NCI-H748 (cell line): ENCODE results near the gene BCAS3.
"Not testable (repeated sequence)": the region's sequence is repeated elsewhere in the genome, so short reads cannot be mapped to it uniquely, and the experiment has no call there.

Experiments used
- DNase-seq: peaks from one replicate; lab custom pipeline; 2025; ENCODE audit not compliant: unreplicated experiment; lab: John Stamatoyannopoulos, UW

Gene BCAS3

DNA sequence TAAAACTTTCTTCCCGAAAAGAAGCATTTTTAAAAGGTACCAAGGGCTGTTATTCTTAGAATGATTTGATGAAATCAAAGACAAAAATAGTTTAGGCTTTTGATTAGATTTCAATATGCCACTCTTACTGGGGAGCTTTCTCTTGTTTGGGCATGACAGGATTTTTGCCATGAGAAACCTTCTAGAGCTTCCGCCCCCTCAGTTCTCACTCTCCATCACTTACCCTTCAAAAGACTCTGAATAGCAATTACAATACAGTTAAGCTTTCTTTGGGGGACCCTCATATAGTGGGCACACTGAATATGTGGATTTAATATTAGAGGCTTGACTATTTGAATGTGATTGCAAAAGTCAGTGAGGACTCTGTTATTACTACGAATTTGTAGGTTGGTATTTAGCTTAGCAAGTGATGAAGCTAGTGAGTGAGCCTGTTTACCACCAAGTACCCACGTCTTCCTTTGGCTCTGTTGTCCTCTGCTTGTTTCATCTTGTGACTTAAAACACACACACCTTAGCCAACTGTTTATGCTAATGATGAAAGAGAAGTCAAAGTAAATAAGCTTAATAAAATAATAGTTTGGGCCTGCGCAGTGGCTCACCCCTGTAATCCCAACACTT is 563.3 kb downstream of the BCAS3 start:
- no peak for DNase-seq

DNA sequence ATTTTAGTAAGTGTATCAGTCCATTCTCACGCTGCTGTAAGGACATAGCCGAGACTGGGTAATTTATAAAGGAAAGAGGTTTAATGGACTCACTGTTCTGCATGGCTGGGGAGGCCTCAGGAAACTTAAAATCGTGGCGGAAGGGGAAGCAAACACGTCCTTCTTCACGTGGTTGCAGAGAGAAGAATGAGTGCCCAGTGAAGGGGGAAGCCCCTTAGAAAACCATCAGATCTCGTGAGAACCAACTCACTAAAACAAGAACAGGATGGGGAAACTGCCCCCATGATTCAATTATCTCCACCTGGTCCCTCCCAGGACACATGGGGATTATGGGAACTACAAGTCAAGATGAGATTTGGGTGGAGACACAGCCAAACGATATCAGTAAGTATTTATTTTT is 567.3 kb downstream of the BCAS3 start:
- not testable (repeated sequence) for DNase-seq

DNA sequence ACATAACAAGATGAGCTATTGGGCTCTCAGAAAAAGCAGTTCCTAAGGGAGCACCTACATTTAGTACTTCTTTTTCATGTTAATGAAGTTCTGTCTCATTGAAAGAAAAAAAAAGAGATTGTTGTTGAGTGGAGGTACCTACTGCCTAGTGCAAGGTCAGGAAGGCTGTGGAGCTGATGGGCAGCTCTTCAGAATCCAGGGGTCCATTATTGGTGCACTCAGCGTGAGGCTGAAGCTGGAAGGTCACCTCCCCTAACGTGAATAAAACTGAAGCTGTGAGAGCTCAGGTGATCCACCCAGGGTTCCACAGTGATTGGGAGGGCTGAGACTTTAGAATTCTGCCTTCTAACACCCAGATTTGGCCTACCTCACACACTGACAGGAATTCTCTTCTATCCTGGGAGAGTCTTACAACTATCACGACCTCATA is 568.1 kb downstream of the BCAS3 start:
- DNase-seq = no peak

DNA sequence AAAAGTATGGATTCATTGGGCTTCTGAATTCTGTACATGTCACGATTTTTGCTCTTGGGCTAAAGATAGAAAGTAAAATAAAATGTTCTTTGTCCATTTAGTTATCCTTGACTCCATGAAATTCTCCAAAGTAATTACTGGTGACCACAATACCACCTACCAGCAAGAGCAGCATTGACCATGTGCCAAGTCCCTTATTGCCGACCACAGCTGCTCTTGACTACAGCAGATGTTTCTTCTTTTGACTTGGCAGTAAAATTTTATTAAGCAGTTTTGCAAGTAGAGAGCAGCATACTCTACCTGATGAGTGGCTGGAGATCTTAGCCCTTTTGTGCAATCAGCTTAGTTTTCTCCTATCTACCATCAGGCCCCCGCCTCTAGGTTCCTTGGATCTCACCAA is 569.8 kb downstream of the BCAS3 start:
- no peak for DNase-seq

DNA sequence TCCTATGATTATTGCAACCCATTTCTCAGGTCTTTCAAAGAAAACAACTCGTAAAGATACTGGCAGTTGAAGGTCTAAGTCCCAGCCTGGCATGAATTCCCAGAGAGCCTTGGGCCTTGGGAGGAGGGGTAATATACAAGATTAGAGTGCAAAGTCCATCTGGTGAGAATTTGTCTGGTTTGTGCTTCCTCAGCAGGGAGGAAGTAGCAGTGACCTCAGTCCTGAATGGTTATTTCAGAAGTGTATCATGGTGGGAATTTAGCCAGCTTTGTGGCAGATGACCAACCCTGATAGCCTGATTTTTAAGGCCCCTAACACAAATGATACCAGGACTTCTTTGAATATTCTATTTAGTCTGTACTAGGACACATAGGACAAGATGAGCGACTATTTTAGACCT is 570.7 kb downstream of the BCAS3 start:
- no peak for DNase-seq

DNA sequence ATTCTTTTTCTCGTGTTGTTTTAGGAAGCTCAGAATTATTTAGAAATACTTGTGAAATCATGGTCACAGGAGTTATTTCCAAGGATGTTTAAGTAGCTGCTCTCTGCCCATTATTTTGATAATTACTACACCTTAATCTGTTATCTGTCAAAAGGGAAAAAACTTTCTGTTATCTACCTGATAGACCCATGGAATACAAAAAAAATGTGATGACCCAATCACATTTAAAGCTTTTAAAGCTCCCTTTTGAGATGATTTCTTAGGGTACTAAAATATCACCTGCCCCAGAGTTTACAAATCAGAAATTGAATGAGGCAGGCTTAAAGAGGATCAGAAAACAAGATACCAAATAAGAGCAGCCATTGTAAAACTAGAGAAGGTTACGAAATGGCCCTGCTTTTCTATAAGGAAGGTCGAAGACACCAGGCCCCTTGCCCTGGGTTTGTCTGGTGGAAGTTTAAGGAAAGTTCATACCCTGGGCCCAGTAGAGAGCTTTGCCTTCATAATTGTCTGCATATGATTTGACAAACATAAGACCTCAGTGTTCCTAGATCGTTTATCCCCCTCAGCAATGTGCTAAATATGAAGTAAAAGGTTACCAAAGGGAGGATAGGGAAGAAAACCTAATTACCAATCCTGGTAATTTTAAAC is 572.1 kb downstream of the BCAS3 start:
- no peak for DNase-seq

DNA sequence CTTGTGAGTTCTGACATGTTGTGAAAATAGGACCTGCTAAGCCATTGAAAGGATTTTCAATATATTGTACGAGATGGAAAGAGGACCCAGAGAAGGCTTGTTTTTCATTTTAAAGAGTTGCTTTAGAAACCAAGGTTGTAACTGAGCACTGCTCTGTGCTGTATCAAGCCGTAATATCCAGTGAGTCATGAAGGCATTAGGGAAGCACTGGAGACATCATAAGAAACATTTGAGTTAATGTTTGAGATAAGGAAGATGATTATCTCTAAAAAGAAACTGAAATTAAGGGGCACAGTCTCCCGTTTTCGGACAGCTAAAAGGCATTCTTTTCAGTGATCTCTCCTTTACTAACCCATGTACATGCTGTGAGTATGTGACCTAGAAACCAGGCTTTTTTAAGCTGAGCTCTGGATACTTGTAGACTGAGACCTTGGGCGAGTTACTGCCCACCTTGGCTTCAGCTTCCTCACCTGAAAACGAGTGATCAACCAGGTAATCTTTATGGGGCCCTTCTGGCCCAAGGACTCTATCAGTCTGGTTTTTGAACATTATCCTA is 572.8 kb downstream of the BCAS3 start:
- no peak for DNase-seq

DNA sequence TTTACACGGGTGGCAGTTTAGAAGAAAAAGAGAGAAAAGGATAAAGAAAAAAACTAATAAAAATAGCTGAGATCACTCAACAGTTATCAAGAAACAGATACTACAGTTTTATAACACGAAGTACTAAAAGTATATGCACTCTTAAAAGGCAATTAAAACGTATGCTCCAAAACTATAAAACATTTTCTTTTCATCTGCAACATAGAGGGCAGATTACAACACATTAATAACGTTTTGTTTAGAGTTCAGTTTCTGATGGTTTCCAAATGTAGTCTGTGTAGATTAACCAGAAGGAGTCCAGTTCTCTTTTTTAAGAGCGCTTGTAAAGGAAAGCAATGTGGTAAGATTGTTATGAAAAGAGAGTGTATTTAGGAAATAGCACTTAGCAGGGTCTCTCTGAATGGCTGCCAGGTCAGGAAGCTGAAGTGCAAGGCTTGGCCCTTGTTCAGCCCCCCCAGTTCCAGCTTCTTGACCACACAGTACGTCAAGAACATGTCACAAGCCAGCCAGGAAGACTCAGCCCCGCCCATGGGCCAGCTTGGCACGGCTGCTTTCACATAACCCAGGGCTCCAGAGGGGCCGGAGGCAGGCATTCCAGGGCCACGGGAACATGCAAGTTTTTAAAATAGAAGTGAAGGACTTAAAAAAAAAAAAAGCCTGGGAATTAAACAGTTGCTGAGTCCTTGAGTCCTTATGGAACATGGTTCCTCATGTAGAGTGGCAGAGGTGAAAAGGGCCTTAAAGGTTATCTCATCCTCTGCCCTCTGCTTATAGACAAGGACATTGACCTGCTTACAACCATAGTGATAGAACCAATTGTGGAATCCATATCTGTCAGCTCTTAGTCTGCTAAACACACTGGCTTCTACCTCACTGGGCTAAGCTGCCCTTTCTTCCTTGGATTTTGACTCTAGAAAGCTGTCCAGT is 574.6 kb downstream of the BCAS3 start:
- no peak for DNase-seq

DNA sequence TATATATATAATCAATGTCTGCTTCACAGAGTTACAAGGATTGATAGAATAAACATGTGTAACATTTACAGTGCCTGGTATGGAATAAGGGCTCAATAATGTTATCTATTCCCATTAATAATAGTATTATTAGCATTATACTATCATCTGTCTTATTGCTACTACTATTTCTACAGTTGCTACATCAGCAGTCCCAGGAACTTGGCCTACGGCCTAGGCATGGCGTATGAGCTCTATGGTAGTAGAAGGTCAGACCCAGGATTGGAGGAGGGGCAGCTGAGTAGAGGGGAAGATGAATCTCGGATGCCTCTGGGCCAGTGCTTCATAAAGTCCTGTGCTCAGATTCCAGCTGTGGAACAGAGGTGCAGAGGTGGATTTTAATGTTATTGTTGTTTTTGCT is 575.7 kb downstream of the BCAS3 start:
- DNase-seq = no peak

DNA sequence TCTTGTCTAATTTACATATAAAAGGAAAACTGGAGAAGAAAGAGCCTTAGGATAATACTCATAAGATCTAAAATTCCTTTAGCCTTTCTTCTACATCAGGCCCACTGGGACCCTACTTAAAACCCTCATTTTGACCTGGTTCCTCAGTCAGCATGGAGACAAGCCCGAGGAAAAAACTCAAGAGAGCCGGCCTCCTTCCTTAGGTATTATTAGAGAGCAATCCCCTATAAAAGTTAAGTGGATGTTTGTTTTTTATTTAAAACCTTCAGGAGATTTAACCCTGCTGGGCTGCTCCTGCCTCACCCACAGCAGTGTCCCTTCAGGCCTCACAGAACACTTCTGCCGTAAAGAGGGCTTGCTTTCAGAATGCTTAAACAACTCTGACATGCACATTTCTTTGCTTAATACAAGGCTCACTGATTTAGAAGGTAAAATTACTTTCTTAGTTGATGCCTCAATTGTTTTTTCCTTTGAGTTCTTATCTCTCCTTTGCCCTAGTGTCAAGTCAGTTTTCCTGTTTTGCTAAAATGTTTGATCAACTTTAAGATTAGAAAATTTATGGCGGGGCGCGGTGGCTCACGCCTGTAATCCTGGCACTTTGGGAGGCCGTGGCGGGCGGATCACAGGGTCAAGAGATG is 576.4 kb downstream of the BCAS3 start:
- DNase-seq = no peak

DNA sequence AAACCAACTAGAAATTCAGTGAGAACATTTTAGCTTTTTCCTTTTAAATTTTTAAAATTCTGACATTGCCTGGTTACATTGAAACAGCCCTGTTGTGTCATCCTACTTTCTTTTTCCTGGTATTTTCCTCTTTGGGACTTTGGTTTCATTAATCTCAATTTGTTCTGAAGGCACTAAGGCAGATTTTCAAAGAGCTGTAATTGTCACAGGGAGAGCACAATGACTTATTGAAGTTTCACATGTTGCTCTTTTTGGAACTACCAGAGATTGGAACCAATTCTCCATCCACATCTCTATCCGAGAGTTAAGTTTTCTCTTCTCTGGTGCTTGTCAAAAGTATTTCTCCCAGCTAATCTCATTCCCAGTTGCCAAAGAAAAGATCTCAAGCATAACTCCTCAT is 577.3 kb downstream of the BCAS3 start:
- DNase-seq = no peak

DNA sequence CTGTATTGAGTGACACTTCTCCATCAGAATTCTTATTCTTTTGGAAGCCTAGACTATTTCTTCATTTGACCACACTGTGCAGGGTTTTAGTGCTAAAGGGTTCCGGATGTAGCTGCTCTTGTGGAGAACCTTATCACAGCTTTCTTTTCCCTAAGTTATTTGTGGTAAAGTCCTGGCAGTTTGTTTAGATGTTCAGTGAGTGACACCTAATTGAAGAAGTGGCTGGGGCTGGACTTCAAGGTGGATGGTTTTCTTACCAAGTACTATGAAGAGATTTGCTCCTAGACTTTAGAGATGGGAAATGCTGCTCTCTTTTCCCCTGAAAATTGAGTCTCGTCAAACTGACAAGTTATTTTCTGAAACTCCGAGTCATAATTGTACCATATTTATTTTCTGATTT is 578.0 kb downstream of the BCAS3 start:
- DNase-seq = no peak

DNA sequence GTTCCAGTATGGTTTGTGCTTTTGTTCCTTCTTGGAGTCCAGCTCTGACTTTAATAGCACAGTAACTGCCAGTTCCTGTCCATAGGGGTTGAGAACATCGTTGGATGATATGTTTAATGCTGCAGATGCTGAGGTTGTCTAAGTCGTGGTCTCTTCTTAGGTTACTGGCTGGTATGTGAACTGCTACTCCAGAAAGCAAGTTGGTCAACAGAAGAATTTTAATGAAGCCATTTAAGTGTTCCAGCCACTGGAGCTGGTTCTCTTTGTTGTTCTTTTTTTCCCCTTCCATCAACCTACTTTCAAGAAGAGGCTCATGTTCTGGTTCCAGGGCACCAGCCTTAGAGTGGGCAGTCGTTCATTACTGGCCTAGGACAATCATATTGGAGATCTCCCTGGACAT is 581.7 kb downstream of the BCAS3 start:
- DNase-seq = no peak

DNA sequence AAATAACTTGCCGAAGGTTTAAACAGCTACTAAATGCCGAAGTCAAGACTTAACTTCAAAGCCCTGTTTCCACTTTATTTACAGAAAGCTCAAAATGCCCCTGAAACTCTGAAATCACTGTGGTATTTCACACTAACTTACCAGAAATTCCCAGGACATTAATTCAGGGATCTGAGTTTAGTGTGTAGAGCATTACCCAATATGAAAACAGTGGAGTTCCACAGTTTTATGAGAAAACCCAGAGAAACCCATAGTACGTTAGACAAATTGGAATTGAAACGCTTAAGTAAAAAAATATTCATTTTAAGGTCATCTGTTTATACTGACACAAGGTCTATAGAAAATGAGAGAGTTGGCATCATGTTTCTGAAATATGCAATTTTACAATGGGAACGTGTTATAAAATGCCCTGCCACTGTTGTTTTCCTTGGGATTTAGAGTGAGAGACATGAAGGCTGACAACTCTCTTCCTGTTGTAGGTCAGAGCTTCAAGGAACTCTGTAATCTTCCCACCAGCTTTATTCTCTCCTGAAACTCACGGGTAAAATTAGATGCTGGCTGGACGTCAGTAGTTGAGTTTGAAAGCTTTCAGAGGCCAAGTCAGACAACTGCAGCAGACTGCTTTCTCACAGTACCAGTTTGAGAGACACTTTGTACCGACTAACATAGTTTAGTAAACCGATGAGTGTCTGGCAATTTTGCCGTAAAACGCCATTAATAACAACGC is 582.6 kb downstream of the BCAS3 start:
- DNase-seq = no peak

DNA sequence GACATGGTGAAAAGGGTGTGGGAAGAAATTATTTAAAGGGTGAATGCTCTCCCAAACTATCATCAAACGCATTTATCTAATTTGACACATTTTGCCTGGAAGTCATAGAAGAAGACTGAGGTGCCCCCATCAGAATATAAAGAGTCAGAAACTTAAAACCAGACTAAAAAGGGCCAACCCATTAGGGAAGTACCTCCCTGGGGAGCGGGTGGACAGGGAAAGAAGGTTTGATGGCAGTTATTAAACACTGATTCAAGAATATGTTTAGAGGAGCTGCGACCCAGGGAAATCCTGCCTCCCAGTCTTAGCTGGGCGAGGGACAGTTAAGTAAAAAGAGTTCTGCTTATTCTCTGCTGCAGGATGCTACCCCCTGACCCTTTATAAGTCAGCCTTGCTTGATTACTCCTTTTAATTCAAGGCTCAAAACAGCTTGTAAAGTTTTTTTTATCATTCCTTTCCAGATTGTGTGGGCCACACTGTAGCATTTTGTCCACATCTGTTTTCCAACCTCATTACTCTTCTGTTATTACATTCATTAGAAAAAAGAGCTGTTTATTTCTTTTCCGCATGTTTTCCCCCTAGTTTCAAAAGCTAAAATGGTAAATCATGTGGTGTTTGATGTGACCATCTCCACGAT is 583.5 kb downstream of the BCAS3 start:
- no peak for DNase-seq

DNA sequence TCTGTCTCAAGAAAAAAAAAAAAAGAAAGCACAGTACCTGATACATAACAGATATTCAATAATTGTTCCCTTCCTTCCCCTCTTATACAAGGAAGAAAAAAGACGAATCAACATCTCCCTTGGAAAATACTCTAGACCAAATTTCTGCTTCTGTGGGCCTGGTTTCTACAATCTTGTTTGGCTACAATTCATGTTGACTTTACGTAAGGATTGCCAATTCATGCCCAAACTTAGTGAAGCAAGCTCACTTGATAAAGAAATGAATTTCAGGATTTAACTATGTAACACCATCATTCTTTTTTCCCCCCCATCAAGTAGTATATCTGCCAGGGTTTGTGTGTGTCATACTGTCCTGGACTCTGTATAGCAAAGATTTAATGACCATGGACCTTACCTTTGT is 587.7 kb downstream of the BCAS3 start:
- no peak for DNase-seq

DNA sequence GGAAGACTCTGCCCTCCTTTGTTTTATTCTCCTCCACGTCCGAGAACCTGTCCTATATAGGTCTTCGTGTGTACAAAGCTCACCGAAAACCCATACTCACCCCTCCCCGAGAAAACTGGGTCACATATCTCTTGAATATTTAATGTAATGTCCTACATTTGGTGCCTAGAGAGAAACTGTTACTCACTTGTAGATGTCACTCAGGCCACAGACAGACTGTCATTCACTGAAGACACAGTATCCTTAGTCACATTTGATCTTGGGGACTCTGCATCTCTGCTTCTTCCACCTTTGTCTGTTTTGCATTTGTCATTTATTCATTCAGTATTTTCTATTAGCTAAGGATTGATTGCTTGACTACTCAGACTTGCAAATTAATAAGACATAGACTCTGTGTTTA is 590.2 kb downstream of the BCAS3 start:
- no peak for DNase-seq

DNA sequence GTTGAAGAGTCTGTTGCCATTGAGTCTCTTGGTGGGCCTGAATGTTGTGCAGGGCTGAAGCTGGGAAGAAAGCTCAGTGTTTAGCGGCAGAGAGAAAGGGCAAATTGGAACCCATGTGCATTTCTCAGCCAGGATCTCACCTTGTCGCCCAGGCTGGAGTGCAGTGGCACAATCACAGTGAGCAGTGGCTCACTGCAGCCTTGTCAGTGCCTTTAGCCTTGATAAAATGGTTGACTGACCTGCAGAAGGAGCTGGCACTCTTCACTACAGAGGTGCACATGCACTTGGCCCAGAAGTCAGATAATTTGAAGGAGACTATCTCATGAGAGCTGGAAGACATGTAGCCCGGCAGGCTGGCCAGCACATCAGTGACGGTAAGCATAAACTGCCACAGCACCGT is 597.7 kb downstream of the BCAS3 start:
- no peak for DNase-seq

DNA sequence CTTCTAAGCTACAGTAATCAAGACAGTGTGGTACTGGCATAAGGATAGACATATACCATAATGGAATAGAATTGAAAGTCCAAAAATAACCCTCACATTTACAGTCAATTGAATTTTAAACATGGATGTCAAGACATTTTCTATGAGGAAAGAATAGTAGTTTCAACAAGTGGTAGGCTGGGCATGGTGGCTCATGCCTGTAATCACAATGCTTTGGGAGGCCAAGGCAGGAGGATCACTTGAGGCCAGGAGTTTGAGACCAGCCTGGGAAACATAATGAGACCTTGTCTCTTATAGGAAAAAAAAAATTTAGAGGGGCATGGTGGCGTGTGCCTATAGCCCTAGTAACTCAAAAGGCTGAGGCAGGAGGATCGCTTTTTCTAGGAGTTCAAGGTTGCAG is 599.2 kb downstream of the BCAS3 start:
- DNase-seq = no peak

DNA sequence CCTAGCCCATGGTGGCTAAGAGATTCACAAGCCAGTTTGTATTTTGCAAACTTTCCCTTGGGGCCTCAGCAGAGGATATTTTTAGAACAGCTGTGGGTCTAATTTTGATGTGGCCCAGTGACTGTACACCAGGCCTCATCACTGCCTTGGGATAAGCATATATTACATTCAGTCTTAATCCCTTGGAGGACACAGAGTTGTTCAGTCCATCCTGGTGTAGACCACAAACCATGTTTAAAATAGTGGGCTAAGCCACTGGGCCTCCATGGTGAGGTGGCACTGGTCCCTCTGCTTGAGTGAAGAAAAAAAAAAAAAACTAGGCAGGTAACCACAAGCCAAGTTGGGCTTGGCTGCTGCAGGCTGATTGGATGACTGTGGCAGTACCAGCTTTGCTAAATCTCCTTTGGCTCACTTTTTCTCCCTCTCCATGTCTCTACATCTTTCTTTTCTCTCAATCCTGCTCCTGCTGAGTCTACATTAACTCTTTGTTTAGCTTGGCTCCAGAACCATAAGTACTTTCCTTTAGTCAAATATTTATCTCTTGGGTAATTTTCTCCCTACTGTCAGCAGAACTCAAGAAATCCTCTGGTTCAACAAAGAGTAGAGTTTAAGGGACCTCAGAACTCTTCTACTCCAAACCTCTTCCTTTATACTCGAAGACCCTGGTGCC is 602.0 kb downstream of the BCAS3 start:
- DNase-seq = no peak
